ENCODE results near the gene ZNF485. TPM values are rescaled to one million over a fixed set of nuclear protein-coding genes. Genes with fewer than 3 reads are reported as not detected.

The ZNF485 gene
- total and polyA plus RNA-seq, 2 experiments from 2014 or later, result 1.4 to 1.9 TPM

- Histone ChIP-seq H4K20me1 (ENCODE audit: insufficient read depth, poor library complexity, severe bottlenecking) (no peaks in the 10 kb centered on the region), H3K4me2 (no peak overlapping the region), H3K79me2 (no peaks in the 10 kb centered on the region), H2AFZ (no peak overlapping the region), H3K9me3 (ENCODE audit: low read depth) (no peaks in the 10 kb centered on the region), H3K4me3 (no peak overlapping the region), H3K4me1 (ENCODE audit: insufficient read depth) (peaks cover 15% of the 10 kb centered on the region), H3K27ac (no peak overlapping the region), H3K27me3 (no peaks in the 10 kb centered on the region), H3K9me2 (replicated peaks; ENCODE audit: insufficient read depth) (no peaks in the 10 kb centered on the region), H3K36me3 (replicated peaks; ENCODE audit: insufficient read depth, low read depth) (no peaks in the 10 kb centered on the region)
- TF ChIP-seq CTCF (IDR thresholded peaks at IDR 0.05; ENCODE audit: poor library complexity), result no peak
- TF ChIP-seq EZH2 (IDR thresholded peaks at IDR 0.05; ENCODE audit: borderline replicate concordance), result no peak
- TF ChIP-seq EZH2phosphoT487 (IDR thresholded peaks at IDR 0.05; ENCODE audit: low read depth, severe bottlenecking, unreplicated experiment), result no peak
- 83% methylated on average over 1 of the region's 1 CpG for WGBS (ENCODE audit: low lambda C conversion rate, missing lambda C conversion rate)
- no peak for DNase-seq (ENCODE audit: low spot score)
These were observed 35.3 kb upstream of the ZNF485 start for GRCh38 chr10:43570971-43571370.

- no peak for TF ChIP-seq EZH2phosphoT487 (IDR thresholded peaks at IDR 0.05; ENCODE audit: low read depth, severe bottlenecking, unreplicated experiment)
- no peak for TF ChIP-seq CTCF (IDR thresholded peaks at IDR 0.05; ENCODE audit: poor library complexity)
- Histone ChIP-seq H3K27ac (peak overlapping the region; percentile 75), H3K4me2 (peak overlapping the region; percentile 88), H3K4me3 (peak overlapping the region; percentile 53), H3K36me3 (replicated peaks; ENCODE audit: insufficient read depth, low read depth) (no peaks in the 10 kb centered on the region), H2AFZ (peak overlapping the region; percentile 99), H4K20me1 (ENCODE audit: insufficient read depth, poor library complexity, severe bottlenecking) (no peaks in the 10 kb centered on the region), H3K79me2 (no peaks in the 10 kb centered on the region), H3K4me1 (ENCODE audit: insufficient read depth) (peaks cover 15% of the 10 kb centered on the region), H3K9me2 (replicated peaks; ENCODE audit: insufficient read depth) (no peaks in the 10 kb centered on the region), H3K9me3 (ENCODE audit: low read depth) (no peaks in the 10 kb centered on the region), H3K27me3 (no peaks in the 10 kb centered on the region)
- 43% methylated on average over 14 of the region's 14 CpGs for WGBS (ENCODE audit: low lambda C conversion rate, missing lambda C conversion rate)
- DNase-seq (ENCODE audit: low spot score), result no peak
These were observed 32.8 kb upstream of the ZNF485 start for GRCh38 chr10:43573250-43574000.

- H3K36me3 ChIP-seq (replicated peaks; ENCODE audit: insufficient read depth, low read depth), result no peaks in the 10 kb centered on the region
- peak within 1 kb of the TSS; percentile 75 for H3K27ac ChIP-seq
- H3K27me3 ChIP-seq, result no peaks in the 10 kb centered on the region
- peaks cover 15% of the 10 kb centered on the region for H3K4me1 ChIP-seq (ENCODE audit: insufficient read depth)
- no peaks in the 10 kb centered on the region for H3K9me3 ChIP-seq (ENCODE audit: low read depth)
- H3K4me3 ChIP-seq, result peak within 1 kb of the TSS; percentile 53
- no peaks in the 10 kb centered on the region for H4K20me1 ChIP-seq (ENCODE audit: insufficient read depth, poor library complexity, severe bottlenecking)
- WGBS (ENCODE audit: low lambda C conversion rate, missing lambda C conversion rate), result 3% methylated on average over 71 of the region's 78 CpGs
- DNase-seq (ENCODE audit: low spot score), result peak; percentile 91
- TF ChIP-seq EZH2phosphoT487 (IDR thresholded peaks at IDR 0.05; ENCODE audit: low read depth, severe bottlenecking, unreplicated experiment), result no peak
- TF ChIP-seq EZH2 (IDR thresholded peaks at IDR 0.05; ENCODE audit: borderline replicate concordance), result no peak
- TF ChIP-seq CTCF (IDR thresholded peaks at IDR 0.05; ENCODE audit: poor library complexity), result no peak
- H3K9me2 ChIP-seq (replicated peaks; ENCODE audit: insufficient read depth), result no peaks in the 10 kb centered on the region
- H3K4me2 ChIP-seq, result peak within 1 kb of the TSS; percentile 88
- H2AFZ ChIP-seq, result peak within 1 kb of the TSS; percentile 99
- H3K79me2 ChIP-seq, result no peaks in the 10 kb centered on the region
These were observed 32.0 kb upstream of the ZNF485 start, which contains the start of gene ZNF239 for GRCh38 chr10:43574001-43574892. Gene ZNF239 (minus strand): TSS chr10:43574616. CDS start chr10:43558079, 16,537 bp downstream.
